Muscle layer of duodenum (tissue), 2 donors: ENCODE results near the gene PTPRN2.

Experiments
- H3K27ac ChIP-seq: one replicate; pipeline ENCODE4 v1.7.0; 2013; ENCODE audit warnings: mild to moderate bottlenecking, low read length
- H3K27me3 ChIP-seq: one replicate; pipeline ENCODE4 v1.7.0; 2013; ENCODE audit warnings: low read depth, mild to moderate bottlenecking, control low read depth, low read length
- H3K36me3 ChIP-seq, 2 donors: one replicate each; pipeline ENCODE4 v1.7.0; 2013; ENCODE audit warnings: low read length in 2 of 2, control low read depth in 1 of 2, mild to moderate bottlenecking in 1 of 2; ENCODE audit not compliant: insufficient read depth in 2 of 2, control insufficient read depth in 1 of 2
- H3K4me1 ChIP-seq, 2 donors: one replicate each; pipeline ENCODE4 v1.7.0; 2013; ENCODE audit warnings: low read length in 2 of 2, mild to moderate bottlenecking in 2 of 2, control low read depth in 1 of 2, moderate library complexity in 1 of 2; ENCODE audit not compliant: insufficient read depth in 2 of 2, control insufficient read depth in 1 of 2
- H3K4me3 ChIP-seq, 2 donors: one replicate each; pipeline ENCODE4 v1.7.0; 2013; ENCODE audit warnings: low read length in 2 of 2, low read depth in 1 of 2, mild to moderate bottlenecking in 1 of 2
- H3K9me3 ChIP-seq, 2 donors: one replicate each; pipeline ENCODE4 v1.7.0; 2013; ENCODE audit warnings: low read length in 2 of 2, control low read depth in 1 of 2, mild to moderate bottlenecking in 1 of 2; ENCODE audit not compliant: control insufficient read depth in 1 of 2
- donor health status: healthy.

Gene PTPRN2

DNA sequence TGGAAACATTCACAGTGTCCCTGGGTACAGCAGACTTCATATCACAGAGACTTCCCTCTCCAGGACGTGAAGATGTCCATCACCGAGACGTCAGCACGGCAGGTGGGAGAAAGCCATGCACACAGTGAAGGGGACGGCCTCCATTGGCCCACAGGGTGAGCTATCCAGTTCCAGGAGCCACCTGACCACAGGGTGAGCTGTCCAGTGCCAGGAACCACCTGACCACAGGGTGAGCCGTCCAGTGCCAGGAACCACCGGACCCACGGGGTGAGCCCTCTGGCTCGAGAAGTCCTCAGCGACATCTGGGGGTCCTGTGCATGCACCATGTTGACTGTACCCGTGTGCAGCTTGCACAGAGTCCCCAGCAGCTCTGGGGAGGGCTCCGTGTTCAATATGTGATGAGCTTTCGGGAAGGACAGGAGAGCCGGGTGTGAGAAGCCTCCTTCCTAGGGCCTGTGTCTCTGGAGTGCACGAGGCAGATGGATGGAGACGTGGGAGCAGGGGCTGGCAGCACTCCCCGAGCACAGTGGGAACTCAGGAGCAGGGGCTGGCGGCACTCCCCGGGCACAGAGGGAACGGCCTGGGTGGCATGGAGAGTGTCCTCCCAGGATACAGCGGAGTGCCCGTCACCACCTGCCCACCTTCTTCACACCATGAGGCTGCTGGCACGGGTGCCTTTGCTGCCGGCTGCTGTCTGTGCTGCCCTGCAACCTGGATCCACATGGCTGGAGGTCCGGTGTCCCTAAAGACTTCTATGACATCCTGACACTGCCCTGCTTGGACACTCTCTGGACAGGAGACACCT, 634.6 kb downstream of the PTPRN2 start:
- no peaks in the 10 kb centered on the region for H3K4me1 ChIP-seq

DNA sequence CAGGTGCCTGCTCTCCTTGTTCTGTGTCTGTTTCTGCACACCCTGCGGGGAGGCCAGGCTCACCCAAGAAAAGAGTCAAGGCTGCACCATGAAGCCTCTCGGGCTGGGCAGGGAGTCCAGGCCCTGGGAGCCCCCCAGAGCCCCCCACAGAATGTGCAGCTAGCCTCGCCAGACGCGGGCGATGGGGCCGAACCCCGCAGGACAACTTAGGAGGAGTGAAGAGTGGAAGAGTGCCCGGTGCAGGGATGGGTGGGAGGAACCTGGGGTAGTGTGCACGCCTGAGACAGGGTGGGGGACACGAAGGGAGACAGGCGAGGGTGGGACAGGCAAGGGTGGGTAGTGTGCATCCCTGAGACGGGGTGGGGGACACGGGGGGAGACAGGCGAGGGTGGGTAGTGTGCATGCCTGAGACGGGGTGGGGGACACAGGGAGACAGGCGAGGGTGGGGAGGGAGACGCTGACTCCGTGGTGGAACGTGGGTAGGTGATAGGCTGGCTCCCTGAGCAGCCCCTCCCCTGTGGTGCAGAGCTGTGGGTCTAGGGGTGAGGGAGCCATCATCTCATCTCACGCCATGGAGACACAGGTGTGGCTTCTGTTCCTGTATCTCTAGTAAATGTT, 635.5 kb downstream of the PTPRN2 start:
- peaks cover 0 to 19% of the 10 kb centered on the region in 2 donors for H3K9me3 ChIP-seq

More for the DNA sequence above, 634.6 kb downstream of the PTPRN2 start:
- peaks cover 0 to 11% of the 10 kb centered on the region in 2 donors for H3K9me3 ChIP-seq
- H3K27me3 ChIP-seq = no peaks in the 10 kb centered on the region
- H3K27ac ChIP-seq = no peak overlapping the region
- no peak overlapping the region for H3K4me3 ChIP-seq
- no peaks in the 10 kb centered on the region for H3K36me3 ChIP-seq

GRCh38 chr7:157951300-157952049, 636.1 kb downstream of the PTPRN2 start:
- Histone ChIP-seq H3K4me1 (no peaks in the 10 kb centered on the region), H3K36me3 (no peaks in the 10 kb centered on the region), H3K27ac (no peak overlapping the region), H3K27me3 (no peaks in the 10 kb centered on the region), H3K9me3 (peaks cover 0 to 23% of the 10 kb centered on the region in 2 donors), H3K4me3 (no peak overlapping the region)

More for the DNA sequence above, 635.5 kb downstream of the PTPRN2 start:
- H3K27ac ChIP-seq = no peak overlapping the region
- H3K27me3 ChIP-seq = no peaks in the 10 kb centered on the region
- H3K4me3 ChIP-seq = no peak overlapping the region
- H3K36me3 ChIP-seq = no peaks in the 10 kb centered on the region
- H3K4me1 ChIP-seq = no peaks in the 10 kb centered on the region

DNA sequence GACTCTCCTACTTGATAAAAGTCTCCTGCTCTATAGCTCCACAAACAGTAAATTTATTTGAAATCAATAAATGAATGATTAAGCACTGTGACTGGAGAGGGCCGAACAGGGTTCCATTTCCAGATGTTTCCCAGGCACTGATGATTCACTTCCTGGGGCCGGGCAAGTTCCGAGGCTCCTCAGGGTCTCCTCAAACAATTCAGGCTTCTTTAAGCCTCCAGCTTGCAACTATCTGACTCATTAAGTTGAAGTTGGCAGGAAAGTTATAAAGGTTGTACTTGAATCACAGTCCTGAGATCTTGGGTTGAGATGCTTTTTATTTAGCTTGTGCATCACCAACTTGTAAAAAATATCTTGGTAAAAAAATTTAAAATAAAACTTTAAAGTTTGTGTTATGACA, 637.9 kb downstream of the PTPRN2 start:
- no peak overlapping the region for H3K4me3 ChIP-seq
- no peaks in the 10 kb centered on the region for H3K4me1 ChIP-seq
- H3K36me3 ChIP-seq = no peaks in the 10 kb centered on the region
- peaks cover 0 to 27% of the 10 kb centered on the region in 2 donors for H3K9me3 ChIP-seq
- no peak overlapping the region for H3K27ac ChIP-seq
- H3K27me3 ChIP-seq = no peaks in the 10 kb centered on the region

DNA sequence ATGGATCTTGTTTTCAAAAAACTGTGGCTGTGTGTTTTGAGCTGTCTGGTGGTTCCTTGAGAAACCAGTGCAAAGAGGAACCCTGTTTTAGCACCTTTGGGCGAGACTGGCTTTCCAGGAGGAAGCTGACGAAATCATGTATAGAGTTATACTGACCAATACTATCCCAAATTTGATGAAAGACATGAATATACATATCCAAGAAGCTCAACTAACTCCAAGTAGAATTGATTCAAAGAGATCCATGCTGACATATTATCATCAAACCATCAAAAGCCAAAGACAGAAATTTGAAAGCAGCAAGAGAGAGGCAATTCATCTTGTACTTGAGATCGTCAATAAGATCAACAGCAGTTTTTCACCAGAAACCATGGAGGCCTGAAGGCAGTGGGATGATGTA, 640.1 kb downstream of the PTPRN2 start:
- peaks cover 0 to 27% of the 10 kb centered on the region in 2 donors for H3K9me3 ChIP-seq
- H3K4me3 ChIP-seq = no peak overlapping the region
- H3K27ac ChIP-seq = no peak overlapping the region
- no peaks in the 10 kb centered on the region for H3K27me3 ChIP-seq
- no peaks in the 10 kb centered on the region for H3K4me1 ChIP-seq
- no peaks in the 10 kb centered on the region for H3K36me3 ChIP-seq

- Histone ChIP-seq H3K36me3 (no peaks in the 10 kb centered on the region), H3K9me3 (peaks cover 0 to 27% of the 10 kb centered on the region in 2 donors), H3K4me1 (no peaks in the 10 kb centered on the region), H3K4me3 (no peak overlapping the region), H3K27ac (no peak overlapping the region), H3K27me3 (no peaks in the 10 kb centered on the region)
Measured at GRCh38 chr7:157946398-157947060, 641.1 kb downstream of the PTPRN2 start.

DNA sequence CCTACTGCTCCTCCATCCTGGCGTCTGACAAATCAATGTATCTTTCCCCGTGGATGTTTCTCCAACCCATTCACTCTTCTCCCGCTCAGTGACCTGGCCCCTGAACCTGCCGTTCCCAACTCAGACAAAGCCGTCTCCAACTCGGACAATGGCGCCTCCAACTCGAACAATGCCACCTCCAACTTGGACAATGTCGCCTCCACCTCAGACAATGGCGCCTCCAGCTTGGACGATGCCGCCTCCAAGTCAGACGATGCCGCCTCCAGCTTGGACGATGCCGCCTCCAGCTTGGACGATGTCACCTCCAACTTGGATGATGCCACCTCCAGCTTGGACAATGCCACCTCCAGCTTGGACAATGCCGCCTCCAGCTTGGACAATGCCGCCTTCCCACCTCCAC, 642.2 kb downstream of the PTPRN2 start:
- no peaks in the 10 kb centered on the region for H3K36me3 ChIP-seq
- no peaks in the 10 kb centered on the region for H3K27me3 ChIP-seq
- H3K4me3 ChIP-seq = no peak overlapping the region
- H3K27ac ChIP-seq = no peak overlapping the region
- no peaks in the 10 kb centered on the region for H3K4me1 ChIP-seq
- H3K9me3 ChIP-seq = peaks cover 0 to 23% of the 10 kb centered on the region in 2 donors

GRCh38 chr7:157944734-157945291, 642.8 kb downstream of the PTPRN2 start:
- H3K27me3 ChIP-seq = no peaks in the 10 kb centered on the region
- H3K27ac ChIP-seq = no peak overlapping the region
- no peaks in the 10 kb centered on the region for H3K4me1 ChIP-seq
- no peak overlapping the region for H3K4me3 ChIP-seq
- peaks cover 0 to 23% of the 10 kb centered on the region in 2 donors for H3K9me3 ChIP-seq
- no peaks in the 10 kb centered on the region for H3K36me3 ChIP-seq

- H3K27me3 ChIP-seq = no peaks in the 10 kb centered on the region
- H3K9me3 ChIP-seq = peaks cover 0 to 23% of the 10 kb centered on the region in 2 donors
- H3K36me3 ChIP-seq = no peaks in the 10 kb centered on the region
- H3K4me1 ChIP-seq = no peaks in the 10 kb centered on the region
- no peak overlapping the region for H3K4me3 ChIP-seq
- H3K27ac ChIP-seq = no peak overlapping the region
Measured at GRCh38 chr7:157944051-157944450, 643.6 kb downstream of the PTPRN2 start.

GRCh38 chr7:157943561-157943960, 644.1 kb downstream of the PTPRN2 start:
- no peaks in the 10 kb centered on the region for H3K27me3 ChIP-seq
- H3K4me1 ChIP-seq = no peaks in the 10 kb centered on the region
- no peak overlapping the region for H3K27ac ChIP-seq
- no peak overlapping the region for H3K4me3 ChIP-seq
- H3K36me3 ChIP-seq = no peaks in the 10 kb centered on the region
- H3K9me3 ChIP-seq = peaks cover 0 to 23% of the 10 kb centered on the region in 2 donors
